Neural progenitor cell (in vitro differentiated cells): Measurements from ENCODE around the gene TEX14. TPM values are rescaled to one million over a fixed set of nuclear protein-coding genes. Genes with fewer than 3 reads are reported as not detected.
"Not testable (repeated sequence)": the region's sequence is repeated elsewhere in the genome, so short reads cannot be mapped to it uniquely, and the experiment has no call there.

Experiments
- DNase-seq: peaks from one replicate; pipeline ENCODE4 v3.0.0-alpha.2; 2016; ENCODE audit warnings: low spot score
- H2AFZ ChIP-seq: fragments of 200-600 bp; sonication (generic); replicated peaks from 2 replicates; pipeline ENCODE4 v1.6.1; 2016; ENCODE audit warnings: antibody characterized with exemption
- H3F3A ChIP-seq: fragments of 200-600 bp; sonication (generic); 2 replicates; pipeline ENCODE4 v1.6.1; 2016; ENCODE audit warnings: antibody characterized with exemption, low read depth
- H3K27ac ChIP-seq: fragments of 200-600 bp; sonication (generic); 2 replicates; pipeline ENCODE4 v1.5.1; 2016; ENCODE audit warnings: mild to moderate bottlenecking
- H3K27me3 ChIP-seq: fragments of 200-600 bp; sonication (generic); 2 replicates; pipeline ENCODE4 v1.6.1; 2016; ENCODE audit warnings: mild to moderate bottlenecking, moderate library complexity
- H3K36me3 ChIP-seq: fragments of 200-600 bp; sonication (generic); 2 replicates; pipeline ENCODE4 v1.5.1; 2016
- H3K4me1 ChIP-seq: fragments of 200-600 bp; sonication (generic); 2 replicates; pipeline ENCODE4 v1.6.1; 2016; ENCODE audit warnings: mixed run types
- H3K4me2 ChIP-seq: fragments of 200-600 bp; sonication (generic); 2 replicates; pipeline ENCODE4 v1.6.1; 2016
- H3K4me3 ChIP-seq: fragments of 200-600 bp; sonication (generic); 2 replicates; pipeline ENCODE4 v1.5.1; 2016
- H3K79me2 ChIP-seq: fragments of 200-600 bp; sonication (generic); 2 replicates; pipeline ENCODE4 v1.6.1; 2016; ENCODE audit warnings: low read depth
- H3K9ac ChIP-seq: fragments of 200-600 bp; sonication (generic); 2 replicates; pipeline ENCODE4 v1.6.1; 2016
- H3K9me3 ChIP-seq: fragments of 200-600 bp; sonication (generic); 2 replicates; pipeline ENCODE4 v1.5.1; 2016; ENCODE audit warnings: low read depth
- H4K20me1 ChIP-seq: fragments of 200-600 bp; sonication (generic); 2 replicates; pipeline ENCODE4 v1.6.1; 2016; ENCODE audit warnings: low read depth
- H3K27ac Mint-ChIP-seq: 3 replicates; pipeline ENCODE4 v1.8.0; 2021; ENCODE audit warnings: mixed read lengths
- H3K27me3 Mint-ChIP-seq: 2 replicates; pipeline ENCODE4 v1.8.0; 2022; ENCODE audit warnings: low read depth, mild to moderate bottlenecking, inconsistent platforms, moderate library complexity, mixed read lengths; ENCODE audit not compliant: insufficient read depth
- H3K36me3 Mint-ChIP-seq: 3 replicates; pipeline ENCODE4 v1.8.0; 2021; ENCODE audit warnings: mixed read lengths
- H3K4me1 Mint-ChIP-seq: 3 replicates; pipeline ENCODE4 v1.8.0; 2021; ENCODE audit warnings: mixed read lengths
- H3K4me3 Mint-ChIP-seq: 3 replicates; pipeline ENCODE4 v1.8.0; 2021; ENCODE audit warnings: mild to moderate bottlenecking, moderate library complexity, mixed read lengths
- H3K9me3 Mint-ChIP-seq: 3 replicates; pipeline ENCODE4 v1.8.0; 2020; ENCODE audit warnings: mixed read lengths
- EZH2 ChIP-seq: fragments of 200-600 bp; sonication (generic); IDR thresholded peaks from 2 replicates; pipeline ENCODE4 v1.6.1; 2017; ENCODE audit warnings: antibody characterized with exemption, mild to moderate bottlenecking, moderate library complexity
- EZH2phosphoT487 ChIP-seq: fragments of 200-600 bp; sonication (generic); IDR thresholded peaks from 2 replicates; pipeline ENCODE4 v1.6.1; 2017; ENCODE audit warnings: antibody characterized with exemption
- total RNA-seq: library from RNA; depleted of rRNA; stranded (reverse); fragments of >200 nt; gene quantifications from 2 replicates; pipeline ENCODE4 v1.2.3, GENCODE V29; 2015; ENCODE audit warnings: low replicate concordance
- TF ChIP-seq, protein P1 (sequence below): fragments of 200-600 bp; sonication (generic); IDR thresholded peaks from 2 replicates; pipeline ENCODE4 v1.5.1; 2017; ENCODE audit warnings: antibody characterized with exemption, mild to moderate bottlenecking

TEX14 gene
- total RNA-seq, 1 donor from 2014 or later, result 0.09 TPM

DNA sequence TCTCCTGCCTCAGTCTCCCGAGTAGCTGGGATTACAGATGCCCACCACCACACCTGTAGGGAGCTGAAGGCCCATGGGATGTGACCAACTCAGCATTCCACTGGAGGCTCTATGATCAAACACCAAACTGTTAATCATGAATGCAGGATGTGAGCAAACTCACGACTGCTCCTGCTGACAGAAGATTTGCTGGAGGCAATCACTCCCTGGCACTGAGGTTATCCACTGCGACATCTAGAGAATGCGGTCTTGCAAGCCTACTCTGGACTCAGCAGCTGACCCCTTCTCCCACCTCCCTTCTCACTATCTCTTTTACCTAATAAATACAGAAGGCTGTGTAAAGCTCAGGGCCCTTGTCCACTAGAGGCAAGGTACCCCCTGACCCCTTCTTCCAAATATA, 4.9 kb downstream of the TEX14 start:
- no peaks in the 10 kb centered on the region for H3K36me3 ChIP-seq
- H3K4me3 Mint-ChIP-seq, result no peak overlapping the region
- H3K79me2 ChIP-seq, result no peaks in the 10 kb centered on the region
- H3K27me3 Mint-ChIP-seq, result peaks cover 3% of the 10 kb centered on the region
- no peak overlapping the region for H2AFZ ChIP-seq
- no peaks in the 10 kb centered on the region for H3K36me3 Mint-ChIP-seq
- no peaks in the 10 kb centered on the region for H3K9me3 Mint-ChIP-seq
- no peaks in the 10 kb centered on the region for H4K20me1 ChIP-seq
- H3K9me3 ChIP-seq, result no peaks in the 10 kb centered on the region
- no peaks in the 10 kb centered on the region for H3K4me1 Mint-ChIP-seq
- H3K4me2 ChIP-seq, result no peak overlapping the region
- no peak overlapping the region for H3K4me3 ChIP-seq
- H3K27ac Mint-ChIP-seq, result no peak overlapping the region
- H3K9ac ChIP-seq, result no peak overlapping the region
- no peak for DNase-seq
- TF ChIP-seq, protein P1, sequence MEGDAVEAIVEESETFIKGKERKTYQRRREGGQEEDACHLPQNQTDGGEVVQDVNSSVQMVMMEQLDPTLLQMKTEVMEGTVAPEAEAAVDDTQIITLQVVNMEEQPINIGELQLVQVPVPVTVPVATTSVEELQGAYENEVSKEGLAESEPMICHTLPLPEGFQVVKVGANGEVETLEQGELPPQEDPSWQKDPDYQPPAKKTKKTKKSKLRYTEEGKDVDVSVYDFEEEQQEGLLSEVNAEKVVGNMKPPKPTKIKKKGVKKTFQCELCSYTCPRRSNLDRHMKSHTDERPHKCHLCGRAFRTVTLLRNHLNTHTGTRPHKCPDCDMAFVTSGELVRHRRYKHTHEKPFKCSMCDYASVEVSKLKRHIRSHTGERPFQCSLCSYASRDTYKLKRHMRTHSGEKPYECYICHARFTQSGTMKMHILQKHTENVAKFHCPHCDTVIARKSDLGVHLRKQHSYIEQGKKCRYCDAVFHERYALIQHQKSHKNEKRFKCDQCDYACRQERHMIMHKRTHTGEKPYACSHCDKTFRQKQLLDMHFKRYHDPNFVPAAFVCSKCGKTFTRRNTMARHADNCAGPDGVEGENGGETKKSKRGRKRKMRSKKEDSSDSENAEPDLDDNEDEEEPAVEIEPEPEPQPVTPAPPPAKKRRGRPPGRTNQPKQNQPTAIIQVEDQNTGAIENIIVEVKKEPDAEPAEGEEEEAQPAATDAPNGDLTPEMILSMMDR, result no peak
- no peak for TF ChIP-seq EZH2phosphoT487
- TF ChIP-seq EZH2, result no peak
- H3K27ac ChIP-seq, result no peak overlapping the region
- no peaks in the 10 kb centered on the region for H3K27me3 ChIP-seq
- no peaks in the 10 kb centered on the region for H3F3A ChIP-seq
- H3K4me1 ChIP-seq, result no peaks in the 10 kb centered on the region

DNA sequence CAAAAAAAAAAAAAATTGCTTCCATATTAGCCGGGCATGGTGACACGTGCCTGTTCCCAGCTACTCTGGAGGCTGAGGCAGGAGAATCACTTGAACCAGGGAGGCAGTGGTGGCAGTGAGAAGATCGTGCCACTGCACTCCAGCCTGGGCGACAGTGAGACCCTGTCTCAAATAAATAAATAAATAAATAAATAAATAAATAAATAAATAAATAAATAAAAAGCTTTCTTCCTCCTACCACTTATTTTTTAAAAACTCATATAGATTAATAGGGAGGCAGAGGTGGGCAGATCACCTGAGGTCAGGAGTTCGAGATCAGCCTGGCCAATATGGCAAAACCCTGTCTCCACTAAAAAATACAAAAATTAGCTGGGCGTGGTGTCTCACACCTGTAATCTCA, 7.4 kb downstream of the TEX14 start:
- not testable (repeated sequence) for H3K9me3 Mint-ChIP-seq, H3K27ac Mint-ChIP-seq, H3K9me3 ChIP-seq, H3K79me2 ChIP-seq, H3K4me1 ChIP-seq, H3K4me1 Mint-ChIP-seq, H3K4me2 ChIP-seq, H3K27ac ChIP-seq, H3K4me3 ChIP-seq, DNase-seq, H4K20me1 ChIP-seq, H3K4me3 Mint-ChIP-seq, H3K27me3 ChIP-seq, H3K36me3 Mint-ChIP-seq, H2AFZ ChIP-seq, H3F3A ChIP-seq, H3K9ac ChIP-seq, H3K27me3 Mint-ChIP-seq, H3K36me3 ChIP-seq

DNA sequence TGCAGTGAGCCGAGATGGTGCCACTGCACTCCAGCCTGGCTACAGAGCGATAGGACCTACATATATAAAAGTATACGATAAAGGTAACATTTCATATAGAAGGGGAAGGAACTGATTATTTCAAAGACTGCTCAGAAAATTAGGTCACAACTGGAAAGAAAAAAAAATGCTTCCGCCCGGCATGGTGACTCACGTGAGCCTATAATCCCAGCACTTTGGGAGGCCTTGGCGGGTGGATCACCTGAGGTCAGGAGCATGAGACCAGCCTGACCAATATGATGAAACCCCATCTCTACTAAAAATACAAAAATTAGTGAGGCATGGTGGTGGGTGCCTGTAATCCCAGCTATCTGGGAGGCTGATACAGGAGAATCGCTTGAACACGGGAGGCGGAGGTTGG, 7.8 kb downstream of the TEX14 start:
- no peaks in the 10 kb centered on the region for H3K36me3 Mint-ChIP-seq
- H3K4me1 ChIP-seq, result no peaks in the 10 kb centered on the region
- H3K27me3 Mint-ChIP-seq, result peaks cover 4% of the 10 kb centered on the region
- TF ChIP-seq, protein P1, result no peak
- no peak for TF ChIP-seq EZH2
- TF ChIP-seq EZH2phosphoT487, result no peak
- no peak for DNase-seq
- no peaks in the 10 kb centered on the region for H3K27me3 ChIP-seq
- H3K4me3 ChIP-seq, result no peak overlapping the region
- H3K9me3 Mint-ChIP-seq, result no peaks in the 10 kb centered on the region
- no peaks in the 10 kb centered on the region for H3K79me2 ChIP-seq
- no peak overlapping the region for H3K27ac Mint-ChIP-seq
- H3K4me2 ChIP-seq, result no peak overlapping the region
- no peak overlapping the region for H3K4me3 Mint-ChIP-seq
- H2AFZ ChIP-seq, result no peak overlapping the region
- no peaks in the 10 kb centered on the region for H4K20me1 ChIP-seq
- H3K36me3 ChIP-seq, result no peaks in the 10 kb centered on the region
- H3K9me3 ChIP-seq, result no peaks in the 10 kb centered on the region
- H3K9ac ChIP-seq, result no peak overlapping the region
- no peak overlapping the region for H3K27ac ChIP-seq
- H3K4me1 Mint-ChIP-seq, result no peaks in the 10 kb centered on the region
- H3F3A ChIP-seq, result no peaks in the 10 kb centered on the region

DNA sequence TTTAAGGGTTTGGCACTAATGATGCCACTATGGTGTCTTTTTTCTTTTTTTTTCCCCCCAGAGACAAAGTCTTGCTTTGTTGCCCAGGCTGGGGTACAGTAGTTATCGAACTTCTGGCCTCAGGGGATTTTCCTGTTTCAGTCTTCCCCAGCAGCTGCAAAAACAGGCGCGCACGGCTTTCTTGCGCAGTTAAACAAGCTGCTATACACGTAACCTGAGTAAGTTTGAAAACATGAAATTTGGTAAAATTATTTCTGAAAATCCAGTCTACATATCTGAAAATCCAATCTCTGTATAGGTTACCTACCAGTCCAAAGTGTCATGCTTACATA, 11.8 kb downstream of the TEX14 start:
- Mint-ChIP-seq H3K36me3 (no peaks in the 10 kb centered on the region), H3K27me3 (peaks cover 6% of the 10 kb centered on the region), H3K4me1 (no peaks in the 10 kb centered on the region), H3K4me3 (peak overlapping the region; percentile 22), H3K9me3 (no peaks in the 10 kb centered on the region), H3K27ac (no peak overlapping the region)
- H3K9me3 ChIP-seq, result no peaks in the 10 kb centered on the region
- H3K9ac ChIP-seq, result no peak overlapping the region
- DNase-seq, result no peak
- no peak overlapping the region for H3K27ac ChIP-seq
- no peaks in the 10 kb centered on the region for H4K20me1 ChIP-seq
- H3F3A ChIP-seq, result no peaks in the 10 kb centered on the region
- peak overlapping the region; percentile 9 for H2AFZ ChIP-seq
- H3K4me3 ChIP-seq, result no peak overlapping the region
- H3K4me2 ChIP-seq, result no peak overlapping the region
- H3K4me1 ChIP-seq, result no peaks in the 10 kb centered on the region
- H3K27me3 ChIP-seq, result no peaks in the 10 kb centered on the region
- no peaks in the 10 kb centered on the region for H3K36me3 ChIP-seq
- no peaks in the 10 kb centered on the region for H3K79me2 ChIP-seq
- TF ChIP-seq EZH2, result no peak
